ENCODE results near the gene NCOA5.

NCOA5 gene

GRCh38 chr20:46089167-46089416 lies 670 bp downstream of the NCOA5 start:
- DNase-seq (ENCODE audit: insufficient read length, low spot score) (no peak), FAIRE-seq (no peak)
- TF ChIP-seq CTCF (IDR thresholded peaks at IDR 0.05; ENCODE audit: insufficient read depth, missing control alignments) = no peak

GRCh38 chr20:46088409-46089166 lies 1.2 kb downstream of the NCOA5 start:
- DNase-seq (ENCODE audit: insufficient read length, low spot score) (no peak), FAIRE-seq (no peak)
- no peak for TF ChIP-seq CTCF (IDR thresholded peaks at IDR 0.05; ENCODE audit: insufficient read depth, missing control alignments)

DNA sequence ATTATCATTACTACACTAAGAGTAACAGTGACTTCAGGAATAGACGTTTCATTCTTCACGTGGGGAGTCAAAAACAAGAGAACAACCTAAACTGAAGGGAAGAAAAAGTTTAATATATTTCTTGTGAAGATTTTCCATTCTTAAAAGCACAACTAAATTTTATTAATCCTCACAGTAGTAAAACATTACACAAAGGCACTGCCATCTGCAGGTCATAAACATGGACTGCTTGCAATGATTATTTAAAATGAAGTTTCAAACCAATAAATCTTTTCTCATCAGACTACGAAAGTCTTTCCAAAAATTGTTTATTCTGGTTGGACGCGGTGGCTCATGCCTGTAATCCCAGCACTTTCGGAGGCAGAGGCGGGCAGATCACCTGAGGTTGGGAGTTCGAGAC lies 2.6 kb downstream of the NCOA5 start:
- no peak for DNase-seq (ENCODE audit: insufficient read length, low spot score)
- TF ChIP-seq CTCF (IDR thresholded peaks at IDR 0.05; ENCODE audit: insufficient read depth, missing control alignments) = peak; percentile 51
- FAIRE-seq = no peak

DNA sequence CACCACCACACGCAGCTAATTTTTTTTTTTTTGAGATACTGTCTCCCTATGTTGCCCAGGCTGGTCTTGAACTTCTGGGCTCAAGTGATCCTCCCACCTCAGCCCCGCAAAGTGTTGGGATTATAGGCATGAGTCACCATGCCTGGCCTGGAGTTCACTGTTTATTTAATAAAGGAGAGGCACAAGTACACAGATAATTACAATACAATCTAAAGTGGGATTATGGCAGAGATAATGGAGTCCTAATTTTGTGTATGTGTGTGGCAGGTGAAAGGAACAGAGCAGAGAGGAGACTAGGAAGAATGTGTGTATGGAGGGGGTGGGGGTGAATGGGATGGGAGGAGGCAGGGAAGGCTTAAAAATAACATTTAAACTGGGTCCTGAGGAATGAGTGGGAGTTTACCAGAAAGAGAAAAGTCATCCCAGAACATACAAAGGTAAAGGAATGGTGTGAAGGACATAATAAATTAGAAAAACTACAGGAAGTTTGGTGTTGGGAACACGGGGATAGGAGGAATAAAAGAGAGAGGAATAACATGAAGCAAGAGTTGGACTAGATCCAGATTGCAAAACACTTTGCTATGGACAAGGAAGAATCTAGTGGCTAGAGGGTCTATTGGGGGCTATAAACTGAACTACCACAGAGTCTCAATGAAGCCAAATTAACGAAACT lies 4.4 kb downstream of the NCOA5 start:
- no peak for FAIRE-seq
- DNase-seq (ENCODE audit: insufficient read length, low spot score) = no peak
- no peak for TF ChIP-seq CTCF (IDR thresholded peaks at IDR 0.05; ENCODE audit: insufficient read depth, missing control alignments)

DNA sequence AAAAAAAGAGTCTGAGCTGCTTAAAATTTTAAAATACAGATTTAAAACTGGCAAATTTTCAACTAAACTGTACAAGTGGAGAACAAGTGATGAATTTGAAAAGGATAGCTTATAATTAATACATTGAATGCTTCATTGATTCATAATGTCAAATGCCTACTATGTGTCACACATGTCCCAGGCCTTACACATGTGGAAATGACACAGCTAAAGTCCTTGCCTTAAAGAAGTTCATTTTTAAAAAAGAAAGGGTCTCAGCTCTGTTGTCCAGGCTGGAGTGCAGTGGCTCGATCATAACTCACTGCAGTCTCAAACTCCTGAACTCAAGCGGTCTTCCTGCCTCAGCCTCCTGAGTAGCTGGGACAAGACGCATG lies 5.0 kb downstream of the NCOA5 start:
- DNase-seq (ENCODE audit: insufficient read length, low spot score) = no peak
- no peak for TF ChIP-seq CTCF (IDR thresholded peaks at IDR 0.05; ENCODE audit: insufficient read depth, missing control alignments)
- FAIRE-seq = no peak

GRCh38 chr20:46083531-46084061 lies 6.2 kb downstream of the NCOA5 start:
- TF ChIP-seq CTCF (IDR thresholded peaks at IDR 0.05; ENCODE audit: insufficient read depth, missing control alignments) = no peak
- FAIRE-seq = no peak

GRCh38 chr20:46083101-46083500 lies 6.7 kb downstream of the NCOA5 start:
- FAIRE-seq (no peak), DNase-seq (ENCODE audit: insufficient read length, low spot score) (no peak)
- TF ChIP-seq CTCF (IDR thresholded peaks at IDR 0.05; ENCODE audit: insufficient read depth, missing control alignments) = no peak

More at GRCh38 chr20:46083531-46084061, 6.2 kb downstream of the NCOA5 start:
- DNase-seq (ENCODE audit: insufficient read length, low spot score) = no peak

Measured in D721Med (cell line).